Skin of body (tissue), 2 donors: ENCODE data around the gene DCAF12L2. TPM values are rescaled to one million over a fixed set of nuclear protein-coding genes. Genes with fewer than 3 reads are reported as not detected.
A peak's percentile ranks its signal among the peaks of the same experiment; 100 is the strongest.
"Not testable (repeated sequence)": the region's sequence is repeated elsewhere in the genome, so short reads cannot be mapped to it uniquely, and the experiment has no call there.

Source experiments
- DNase-seq: peaks from one replicate; lab custom pipeline; 2025; lab: John Stamatoyannopoulos, UW
- total RNA-seq: library from RNA; depleted of rRNA; stranded (reverse); fragments of >200 nt; gene quantifications from one replicate; pipeline ENCODE4 v1.2.3, GENCODE V29; 2014

The DCAF12L2 gene
- 4.7 TPM for total RNA-seq

DNA sequence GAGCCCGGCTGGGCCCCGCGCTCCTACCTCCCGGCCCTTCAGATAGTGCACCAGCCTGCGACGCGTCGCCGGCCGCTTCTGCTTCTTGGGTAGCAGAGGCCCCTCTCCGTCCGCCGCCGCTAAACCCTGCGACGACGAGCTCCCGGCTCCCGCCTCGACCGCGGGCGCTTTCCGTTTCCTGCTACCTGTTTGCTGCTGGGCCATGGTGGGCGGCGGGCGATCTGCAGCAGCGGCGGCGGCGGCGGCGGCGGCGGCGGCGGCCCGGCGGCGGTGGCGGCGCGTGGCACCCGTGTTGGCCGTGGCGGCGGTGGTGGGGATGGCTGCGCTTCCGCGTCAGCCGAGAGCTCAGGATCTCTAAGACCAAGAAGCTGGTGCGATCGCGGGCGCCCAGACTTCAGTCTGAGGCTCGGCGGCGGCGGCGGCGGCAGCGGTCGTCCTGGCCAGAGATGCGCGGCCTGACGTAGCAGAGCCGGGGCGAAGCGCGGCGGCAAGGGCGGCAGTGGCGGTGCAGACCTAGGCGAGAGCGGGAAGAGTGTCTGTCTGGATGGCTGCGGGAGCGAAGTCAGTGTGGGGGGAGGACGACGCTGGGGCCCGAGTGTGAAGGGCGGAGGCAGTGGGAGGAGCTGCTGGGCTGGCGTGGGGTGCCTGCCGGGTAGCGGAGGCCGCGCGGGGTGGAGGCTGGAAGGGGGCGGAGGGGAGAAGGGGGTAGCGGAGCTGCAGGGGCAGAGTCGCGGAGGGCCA is at the start of gene DCAF12L2:
Gene DCAF12L2, minus strand, starts transcription at position 569 of the 741 bp plus-strand sequence. Its CDS starts 365 bp downstream, at position 204.
- no peak for DNase-seq

DNA sequence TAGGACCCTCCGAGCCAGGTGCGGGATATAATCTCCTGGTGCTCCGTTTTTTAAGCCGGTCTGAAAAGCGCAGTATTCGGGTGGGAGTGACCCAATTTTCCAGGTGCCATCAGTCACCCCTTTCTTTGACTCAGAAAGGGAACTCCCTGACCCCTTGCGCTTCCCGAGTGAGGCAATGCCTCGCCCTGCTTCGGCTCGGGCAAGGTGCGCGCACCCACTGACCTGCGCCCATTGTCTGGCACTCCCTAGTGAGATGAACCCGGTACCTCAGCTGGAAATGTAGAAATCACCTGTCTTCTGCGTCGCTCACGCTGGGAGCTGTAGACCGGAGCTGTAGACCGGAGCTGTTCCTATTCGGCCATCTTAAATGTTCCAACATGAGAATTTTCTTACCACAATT is 24.8 kb upstream of the DCAF12L2 start:
- DNase-seq = not testable (repeated sequence)

DNA sequence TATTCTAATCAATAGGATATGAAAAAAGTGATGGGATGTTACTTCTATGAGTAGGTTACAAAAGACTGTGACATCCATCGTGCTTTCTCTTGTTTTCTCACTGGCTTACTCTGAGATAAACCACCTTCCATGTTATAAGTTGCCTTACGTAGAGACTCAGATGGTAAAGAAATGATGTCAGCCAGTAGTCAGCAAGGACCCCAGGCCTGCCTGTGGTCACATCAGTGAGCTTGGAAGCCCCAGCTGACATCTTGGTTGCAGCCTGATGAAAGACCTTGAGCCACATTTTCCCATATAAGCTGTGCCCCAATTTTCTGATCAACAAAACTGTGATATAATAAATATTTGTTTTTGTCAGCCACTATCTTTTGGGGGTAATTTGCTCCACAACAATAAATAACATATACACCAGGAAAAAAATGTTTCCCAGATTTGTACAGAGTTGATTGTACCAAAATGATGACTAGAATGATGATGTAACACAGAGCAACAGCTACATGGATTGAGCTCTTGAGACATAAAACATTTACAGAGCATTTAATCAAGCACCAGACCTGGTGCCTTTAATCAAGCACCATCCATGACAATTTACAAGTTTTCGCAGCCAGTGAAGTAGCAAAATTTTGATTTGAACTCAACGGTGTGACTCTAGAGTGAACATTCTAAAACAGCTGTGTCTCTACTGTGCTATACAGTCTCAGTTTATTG is 11.2 kb upstream of the DCAF12L2 start:
- no peak for DNase-seq

DNA sequence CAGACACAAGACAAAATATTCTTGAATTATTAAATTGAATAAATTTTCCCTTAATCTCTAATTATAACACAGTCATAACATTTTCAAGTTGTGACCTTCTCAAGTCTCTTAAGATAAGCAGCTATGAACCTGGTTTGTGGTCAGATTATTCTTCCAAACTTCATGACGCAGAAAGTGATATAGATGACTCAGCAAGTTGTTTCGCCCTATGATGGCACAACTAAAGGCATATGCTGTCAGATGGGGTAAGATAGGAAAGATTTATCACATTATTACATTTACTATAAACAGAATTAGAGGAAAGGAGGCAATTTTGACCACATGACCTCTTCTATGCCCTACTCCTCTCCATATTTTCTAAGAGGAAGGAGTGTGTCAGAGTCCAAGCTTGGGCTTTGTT is 4.6 kb upstream of the DCAF12L2 start:
- DNase-seq = no peak

DNA sequence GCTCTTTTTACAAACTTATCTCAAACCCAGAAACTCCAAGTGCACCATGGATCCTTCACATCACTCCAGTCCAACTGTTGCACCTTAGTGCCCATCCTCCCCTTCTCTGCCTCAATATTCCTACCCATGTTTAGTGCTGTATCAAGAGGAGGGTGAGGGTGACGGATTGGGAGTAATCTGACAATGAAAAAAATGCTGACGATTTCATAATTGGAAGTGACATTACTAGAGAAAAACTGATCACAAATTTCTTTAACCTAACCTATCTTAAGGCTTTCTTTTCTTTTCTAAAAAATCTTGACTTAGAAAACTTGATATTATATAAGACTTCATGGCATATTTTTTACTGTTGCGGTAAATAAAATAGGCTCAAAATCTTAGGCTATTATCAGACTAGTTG is 1.5 kb upstream of the DCAF12L2 start:
- DNase-seq = no peak

DNA sequence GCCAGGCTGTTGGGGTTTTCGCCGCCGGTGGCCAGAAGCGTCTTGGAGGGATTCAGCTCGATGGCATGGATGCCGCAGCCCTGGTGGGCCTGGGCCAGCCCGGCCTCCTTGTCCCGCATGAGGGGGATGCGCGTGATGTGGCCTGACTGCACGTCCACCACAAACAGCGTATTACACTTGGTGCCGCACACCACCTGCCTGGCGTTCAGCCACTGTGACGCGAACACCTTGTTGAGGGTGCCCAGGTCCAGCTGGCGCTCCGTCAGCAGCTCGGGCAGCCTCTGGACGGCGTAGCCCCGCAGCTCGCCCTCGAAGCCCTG is 728 bp downstream of the DCAF12L2 start:
- no peak for DNase-seq

DNA sequence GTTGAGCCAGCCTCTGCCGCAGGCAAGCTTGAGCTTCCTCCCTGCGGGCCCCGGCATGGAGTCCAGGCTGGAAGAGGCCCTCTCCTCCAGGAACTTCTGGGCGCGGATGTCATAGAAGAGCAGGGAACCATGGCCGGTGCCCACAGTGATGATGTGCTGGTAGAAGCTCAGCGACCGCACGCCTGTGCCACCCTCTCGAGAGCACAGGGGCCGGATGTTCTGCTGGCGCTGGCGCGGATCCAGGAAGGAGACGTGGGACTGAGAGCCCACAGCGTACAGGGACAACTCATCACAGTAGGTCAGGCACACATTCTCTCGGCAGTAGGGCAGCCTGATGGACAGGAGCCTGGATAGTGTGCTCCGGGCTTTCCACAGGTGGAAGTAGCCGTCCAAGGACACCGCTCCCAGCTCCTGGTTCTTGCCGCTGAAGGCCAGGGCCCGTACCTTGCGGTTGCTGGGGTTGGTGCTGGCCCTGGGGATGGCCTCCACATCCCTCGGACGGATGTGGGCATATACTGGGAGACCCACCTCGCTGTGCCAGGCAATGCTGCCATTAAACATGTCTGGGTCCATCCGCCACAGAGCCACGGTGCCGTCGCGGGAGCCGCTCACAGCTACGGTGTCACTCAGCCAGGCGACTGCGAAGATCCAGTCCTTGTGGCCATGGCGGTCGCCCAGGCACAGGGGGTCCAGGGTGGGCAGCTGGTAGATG is 1.2 kb downstream of the DCAF12L2 start:
- DNase-seq = no peak

DNA sequence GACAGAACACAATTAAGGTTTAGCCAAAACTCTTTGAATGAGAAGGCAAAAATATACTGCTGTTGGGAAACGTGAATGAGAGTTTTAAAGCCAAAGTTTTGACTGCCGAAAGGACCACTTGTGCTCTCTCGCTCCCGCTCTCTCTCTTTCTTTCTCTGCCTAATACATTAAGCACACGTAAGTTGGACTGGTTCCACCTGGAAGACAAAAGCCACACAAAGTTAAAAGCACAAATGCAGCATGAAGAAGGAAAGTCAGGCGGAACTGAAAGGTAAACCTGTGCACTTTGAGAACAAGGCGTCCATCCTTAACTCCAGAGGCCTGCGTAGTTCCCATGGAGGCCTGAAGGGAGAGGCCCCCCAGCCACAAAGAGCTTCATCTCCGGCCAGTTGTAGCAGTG is 1.9 kb downstream of the DCAF12L2 start:
- DNase-seq = no peak

DNA sequence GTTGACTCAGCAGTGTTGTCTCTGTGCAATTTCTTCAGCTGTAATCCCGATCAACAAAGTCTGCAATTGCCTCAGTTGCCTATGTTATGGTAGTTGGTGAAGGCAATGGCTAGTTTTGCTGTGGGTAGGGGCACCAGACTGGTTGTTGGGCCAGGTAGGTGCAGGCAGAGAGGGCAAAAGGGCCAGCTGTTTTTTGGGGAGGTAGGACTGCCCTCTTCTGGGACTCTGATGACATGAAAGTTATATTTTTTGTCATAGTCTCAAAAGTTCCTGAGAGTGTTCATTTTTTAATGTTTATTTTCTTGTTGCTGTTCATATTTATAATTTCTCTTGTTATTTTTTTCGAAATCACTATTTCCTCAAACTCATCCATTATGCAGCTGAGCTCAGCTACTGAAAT is 25.1 kb downstream of the DCAF12L2 start:
- DNase-seq = no peak

DNA sequence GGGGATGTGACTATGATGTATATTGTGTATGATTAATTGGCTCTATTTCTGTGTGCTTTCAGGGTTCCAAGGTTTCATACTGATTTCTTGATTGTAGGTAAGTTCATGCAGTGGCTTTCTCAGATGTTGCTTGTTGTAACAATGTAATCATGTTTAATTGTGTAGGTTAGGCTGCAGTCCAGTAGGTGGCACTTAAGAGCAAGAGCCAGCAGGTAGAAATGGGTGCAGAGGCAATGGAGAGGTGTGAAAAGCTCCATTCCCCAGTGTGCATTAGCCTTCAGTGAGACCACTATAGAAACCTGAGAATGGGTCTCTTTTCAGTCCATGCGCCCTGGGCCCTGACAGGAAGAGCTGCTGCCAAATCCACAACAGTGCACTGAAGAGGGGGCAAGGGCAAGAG is 28.2 kb downstream of the DCAF12L2 start:
- DNase-seq = no peak

DNA sequence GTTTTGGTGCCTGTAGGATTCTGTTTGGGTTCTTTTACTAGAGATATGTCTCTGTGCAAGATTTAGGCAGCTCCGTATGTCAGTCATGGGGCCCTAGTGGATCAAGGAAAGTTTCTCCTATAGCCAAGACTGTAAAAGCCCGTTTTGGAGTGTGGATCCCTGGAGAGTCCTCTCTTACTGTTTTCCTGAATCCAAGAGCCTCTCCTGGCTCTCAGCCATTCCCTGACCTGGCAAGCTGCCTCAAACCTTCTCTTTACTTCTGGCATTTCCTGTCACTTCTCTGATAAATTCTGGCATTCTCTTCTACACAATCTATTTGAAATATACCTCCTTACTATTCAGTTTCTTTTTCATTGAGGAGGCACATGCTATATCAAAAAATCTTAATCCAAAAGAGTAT is 41.4 kb downstream of the DCAF12L2 start:
- peak; percentile 18 for DNase-seq
